Stimulated activated CD4-positive, alpha-beta T cell treated with anti-CD3 and anti-CD28 coated beads, Interleukin-1b, Interleukin-23, amount 100 ng/mL, for 4 hours (primary cell): Measurements from ENCODE around the gene PROC.

Experiments used
- DNase-seq, 2 donors: peaks; one replicate each; pipeline ENCODE4 v3.0.0-alpha.2; 2020; ENCODE audit warnings: low read depth in 2 of 2

PROC gene

DNA sequence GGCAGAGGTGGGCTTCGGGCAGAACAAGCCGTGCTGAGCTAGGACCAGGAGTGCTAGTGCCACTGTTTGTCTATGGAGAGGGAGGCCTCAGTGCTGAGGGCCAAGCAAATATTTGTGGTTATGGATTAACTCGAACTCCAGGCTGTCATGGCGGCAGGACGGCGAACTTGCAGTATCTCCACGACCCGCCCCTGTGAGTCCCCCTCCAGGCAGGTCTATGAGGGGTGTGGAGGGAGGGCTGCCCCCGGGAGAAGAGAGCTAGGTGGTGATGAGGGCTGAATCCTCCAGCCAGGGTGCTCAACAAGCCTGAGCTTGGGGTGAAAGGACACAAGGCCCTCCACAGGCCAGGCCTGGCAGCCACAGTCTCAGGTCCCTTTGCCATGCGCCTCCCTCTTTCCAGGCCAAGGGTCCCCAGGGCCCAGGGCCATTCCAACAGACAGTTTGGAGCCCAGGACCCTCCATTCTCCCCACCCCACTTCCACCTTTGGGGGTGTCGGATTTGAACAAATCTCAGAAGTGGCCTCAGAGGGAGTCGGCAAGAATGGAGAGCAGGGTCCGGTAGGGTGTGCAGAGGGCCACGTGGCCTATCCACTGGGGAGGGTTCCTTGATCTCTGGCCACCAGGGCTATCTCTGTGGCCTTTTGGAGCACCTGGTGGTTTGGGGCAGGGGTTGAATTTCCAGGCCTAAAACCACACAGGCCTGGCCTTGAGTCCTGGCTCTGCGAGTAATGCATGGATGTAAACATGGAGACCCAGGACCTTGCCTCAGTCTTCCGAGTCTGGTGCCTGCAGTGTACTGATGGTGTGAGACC lies at the start of gene PROC:
Gene PROC (plus strand): TSS at position 128 of the 812 bp plus-strand sequence. CDS start 1,516 bp downstream, outside the sequence.
- DNase-seq, result no peak

GRCh38 chr2:127370010-127370409 lies 48.2 kb upstream of the PROC start:
- no peak for DNase-seq

DNA sequence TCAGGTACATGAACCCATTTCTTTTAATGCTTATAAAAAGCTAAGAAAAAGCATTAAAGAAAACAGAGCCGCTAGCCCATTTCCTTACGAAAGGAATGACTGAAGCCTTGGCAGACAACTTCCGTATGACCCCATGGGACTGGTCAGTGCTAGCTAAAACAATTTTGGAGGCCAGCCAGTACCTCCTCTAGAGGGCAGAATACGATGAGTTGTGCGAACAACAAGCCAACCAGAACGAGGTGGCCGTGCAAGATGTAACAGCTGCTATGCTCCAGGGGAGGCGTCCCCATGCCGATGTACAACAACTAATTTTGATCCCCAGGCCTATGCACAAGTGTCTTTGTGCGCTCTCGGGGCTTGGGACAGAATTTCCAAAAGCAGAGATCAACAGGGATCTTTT lies 47.2 kb upstream of the PROC start:
- DNase-seq, result no peak

DNA sequence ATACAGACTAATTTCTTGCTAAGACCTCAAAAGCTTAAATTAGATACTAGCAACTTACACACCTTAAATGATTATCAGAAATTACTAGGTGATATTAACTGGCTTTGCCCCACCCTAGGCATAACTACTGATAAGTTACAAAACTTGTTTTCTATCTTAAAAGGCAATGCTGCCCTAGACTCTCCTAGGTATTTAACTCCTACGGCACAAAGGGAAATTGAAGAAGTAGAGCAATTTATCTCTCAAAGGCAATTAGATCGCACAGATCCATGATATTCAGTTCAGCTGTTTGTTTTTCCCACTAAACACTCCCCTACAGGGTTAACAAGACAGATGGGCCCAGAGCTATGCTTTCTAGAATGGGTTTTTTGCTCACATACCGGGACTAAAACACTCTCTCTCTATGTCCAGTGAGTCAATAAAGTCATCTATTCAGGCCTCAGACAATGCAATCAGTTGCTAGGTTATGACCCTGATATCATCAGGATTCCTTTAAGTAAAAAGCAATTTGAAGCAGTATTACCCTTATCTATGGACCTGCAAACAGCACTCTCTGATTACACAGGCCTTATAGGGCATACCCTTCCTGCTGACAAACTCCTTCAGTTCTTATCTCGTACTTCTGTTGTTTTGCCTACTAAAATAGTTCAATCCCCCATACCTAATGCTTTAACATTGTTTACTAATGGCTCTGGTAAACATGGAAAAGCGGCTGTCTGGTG lies 44.7 kb upstream of the PROC start:
- DNase-seq, result no peak

DNA sequence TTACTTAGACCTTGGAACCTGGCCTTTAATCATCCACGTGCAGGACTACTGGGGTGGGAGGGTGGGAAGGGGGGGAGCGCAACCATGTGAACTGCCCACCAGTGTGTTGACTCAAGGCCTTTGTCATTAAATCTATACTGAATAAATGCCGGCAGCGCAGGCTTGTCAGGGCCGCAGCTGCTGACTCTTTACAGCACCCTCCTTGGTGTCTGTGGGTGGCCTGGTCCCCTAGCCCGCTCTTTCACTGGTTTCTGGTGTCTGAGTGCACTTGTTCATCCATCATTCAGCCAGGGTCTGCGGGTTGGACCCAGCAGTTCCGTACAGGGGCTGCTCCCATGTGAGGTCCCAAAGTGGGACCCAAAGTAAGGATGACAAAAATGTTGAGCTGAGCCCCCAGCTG lies 42.0 kb upstream of the PROC start:
- no peak for DNase-seq

GRCh38 chr2:127377262-127377661 lies 41.0 kb upstream of the PROC start:
- DNase-seq, result no peak

- DNase-seq, result no peak
Observed at GRCh38 chr2:127378720-127379119, 39.5 kb upstream of the PROC start.

GRCh38 chr2:127379712-127380355 lies 38.4 kb upstream of the PROC start:
- no peak for DNase-seq

GRCh38 chr2:127381762-127382161 lies 36.5 kb upstream of the PROC start:
- no peak for DNase-seq

- no peak for DNase-seq
Observed at GRCh38 chr2:127382831-127383230, 35.4 kb upstream of the PROC start.

GRCh38 chr2:127384529-127384928 lies 33.7 kb upstream of the PROC start:
- no peak for DNase-seq

GRCh38 chr2:127386246-127386645 lies 32.0 kb upstream of the PROC start:
- DNase-seq, result no peak

- peak; percentile 53 to 68 for DNase-seq
Observed at GRCh38 chr2:127386764-127387654, 31.2 kb upstream of the PROC start.

DNA sequence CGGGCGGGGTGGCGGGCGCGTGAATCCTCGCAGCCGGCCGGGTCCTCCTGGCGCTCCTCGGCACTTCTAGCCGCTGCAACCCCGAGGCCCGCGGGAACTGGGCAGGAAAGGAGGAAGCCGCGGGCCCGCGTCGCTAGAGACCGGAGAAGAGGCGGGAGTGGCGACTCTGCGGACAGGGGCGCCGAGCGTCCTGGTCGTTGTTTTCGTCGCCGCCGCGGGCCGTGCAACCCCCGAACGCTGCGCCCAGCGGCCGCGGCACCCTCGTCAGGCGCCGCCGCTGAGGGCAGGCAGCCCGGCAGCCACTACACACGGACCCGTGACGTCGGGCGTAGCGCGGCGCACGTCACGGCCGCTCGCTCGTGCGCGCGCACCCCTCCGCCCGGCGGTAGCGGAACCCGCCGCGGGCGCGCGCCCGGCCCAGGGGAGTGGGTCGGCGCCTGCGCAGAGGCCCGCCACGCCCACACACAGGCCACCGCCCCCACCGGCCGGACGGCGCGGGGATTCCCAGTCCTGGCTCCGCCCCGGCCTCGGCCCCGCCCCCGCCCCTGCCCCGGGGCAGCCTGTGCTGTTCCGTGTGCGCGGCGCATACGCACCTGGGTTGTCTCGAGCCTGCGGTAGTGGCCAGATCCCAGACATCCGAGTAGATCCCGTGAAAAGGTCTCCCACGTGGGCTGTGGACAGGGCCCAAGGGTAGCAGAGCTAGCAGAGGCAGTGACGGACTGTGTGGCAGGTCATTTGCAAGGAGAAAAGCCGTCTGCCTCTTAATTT lies 30.4 kb upstream of the PROC start, which contains the start of gene MAP3K2:
Gene MAP3K2 (minus strand): TSS at position 321 of the 768 bp plus-strand sequence. CDS start 44,846 bp downstream, outside the sequence.
- peak; percentile 95 to 99 for DNase-seq

DNA sequence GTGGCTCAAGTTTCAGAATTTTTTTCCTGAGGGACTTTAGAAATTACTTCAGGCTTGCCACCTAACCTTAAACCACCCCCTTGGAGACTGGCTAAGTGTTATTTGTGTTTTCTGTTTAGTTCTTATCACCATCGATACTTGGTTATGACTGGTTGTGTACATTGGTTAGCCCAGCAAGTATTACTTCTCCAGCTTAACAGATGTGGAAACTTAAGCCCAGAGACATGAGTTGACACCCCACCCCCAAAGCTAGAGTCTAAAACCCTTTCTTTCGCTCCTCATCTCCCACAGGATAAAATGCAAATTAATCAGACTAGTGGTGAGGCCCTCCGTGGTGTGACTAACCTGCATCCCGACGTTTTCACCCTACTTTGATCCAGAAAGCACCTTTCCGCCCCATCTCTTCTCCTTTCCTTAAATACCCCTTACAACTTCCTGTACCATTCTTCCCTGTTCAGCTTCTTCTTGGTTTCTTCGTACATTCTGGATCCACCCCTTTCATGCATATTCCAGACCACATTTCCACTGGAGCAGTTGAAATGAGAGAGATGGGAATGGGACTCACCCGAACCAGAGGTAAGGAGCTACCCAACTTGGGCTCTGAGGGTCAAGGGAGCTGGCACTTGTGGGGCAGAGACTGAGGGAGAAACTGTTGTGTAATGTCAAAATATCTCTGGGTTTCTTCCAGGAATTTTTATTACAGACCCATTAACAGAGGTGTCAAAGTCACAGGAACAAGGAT lies 29.6 kb upstream of the PROC start:
- DNase-seq, result no peak

DNA sequence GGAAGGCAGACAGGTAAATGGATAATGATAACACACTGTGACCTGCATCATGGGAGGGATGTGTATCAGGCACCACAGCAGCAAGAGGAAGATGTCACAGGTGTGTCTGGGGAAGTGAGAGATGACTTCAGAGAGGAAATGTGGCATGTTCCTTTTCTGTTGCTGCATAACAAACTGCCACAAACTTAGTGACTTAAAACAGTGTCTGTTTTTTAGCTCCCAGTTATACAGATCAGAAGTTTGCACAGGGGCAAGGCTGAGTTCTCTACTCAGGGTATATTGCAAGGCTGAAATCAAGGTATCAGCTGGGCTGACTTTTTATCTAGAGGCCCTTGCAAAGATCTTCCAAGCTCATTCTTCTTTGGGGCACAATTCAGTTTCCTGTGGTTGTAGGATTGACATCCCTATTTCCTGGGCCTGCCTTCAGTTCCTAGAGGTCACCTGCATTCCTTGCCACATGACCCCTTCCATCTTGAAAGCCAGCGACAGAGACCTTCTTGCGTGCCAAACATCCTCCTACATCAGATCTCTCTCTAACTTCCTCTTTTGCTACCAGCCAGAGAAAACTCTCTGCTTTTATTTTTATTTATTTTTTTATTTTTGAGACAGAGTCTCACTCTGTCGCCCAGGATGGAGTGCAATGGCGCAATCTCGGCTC lies 28.3 kb upstream of the PROC start:
- DNase-seq, result no peak

GRCh38 chr2:127392133-127392827 lies 25.9 kb upstream of the PROC start:
- DNase-seq, result no peak

- no peak for DNase-seq
Observed at GRCh38 chr2:127392828-127393578, 25.2 kb upstream of the PROC start.
